ENCODE data around the gene FASTKD3. TPM values are rescaled to one million over a fixed set of nuclear protein-coding genes. Genes with fewer than 3 reads are reported as not detected.

FASTKD3 gene
- total RNA-seq, 2 donors from 2014 or later, result 8.5 to 12.3 TPM

DNA sequence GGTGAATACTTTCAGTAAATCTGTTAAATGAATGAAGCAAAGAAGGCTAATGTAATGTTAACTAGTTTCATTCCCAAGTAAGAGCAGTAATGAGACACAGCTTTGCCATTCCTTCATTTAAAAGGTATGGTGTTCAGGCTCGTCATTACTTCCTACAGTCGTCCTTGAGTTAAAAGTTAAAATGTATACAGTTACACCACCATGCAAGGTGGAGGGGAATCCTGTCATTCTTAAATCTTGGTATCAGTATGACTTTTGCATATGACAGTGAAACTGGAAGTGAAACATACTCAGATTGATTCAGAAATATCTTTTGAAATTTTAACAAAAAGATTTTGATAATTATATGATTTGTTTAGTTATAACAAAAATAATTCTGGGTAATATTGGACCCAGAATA, 26.0 kb upstream of the FASTKD3 start:
- Mint-ChIP-seq H3K36me3 (ENCODE audit: insufficient read depth in 2 of 2) (peaks cover 14 to 62% of the 10 kb centered on the region in 2 donors), H3K27ac (no peak overlapping the region), H3K27me3 (ENCODE audit: low read depth) (no peaks in the 10 kb centered on the region), H3K4me1 (ENCODE audit: low read depth) (peaks cover 25% of the 10 kb centered on the region), H3K9me3 (no peaks in the 10 kb centered on the region), H3K4me3 (peak overlapping the region in 1 of 2 donors; percentile 29)
- DNase-seq (no peak), ATAC-seq (replicated peaks in 1 of 2) (peak; percentile 89 to 96)

DNA sequence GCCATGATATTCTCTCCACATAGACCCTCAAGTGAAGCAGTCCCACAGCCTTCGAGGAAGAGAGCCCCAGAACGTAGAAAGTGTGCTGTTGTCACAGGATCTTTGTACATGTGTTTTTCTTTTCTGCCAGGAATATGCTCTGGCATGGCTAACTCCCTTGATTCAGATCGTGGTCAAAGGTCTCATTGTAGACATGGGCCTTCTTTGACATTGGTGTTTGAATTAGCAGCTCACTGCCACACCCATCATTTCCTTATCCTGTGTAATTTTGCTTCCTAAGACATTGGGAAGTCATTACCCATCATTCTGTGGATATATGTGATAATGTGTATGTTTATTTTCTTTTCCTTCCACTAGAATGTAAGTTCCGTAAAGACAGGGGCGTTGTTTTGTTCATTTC, 25.6 kb upstream of the FASTKD3 start:
- H3K36me3 Mint-ChIP-seq (ENCODE audit: insufficient read depth in 2 of 2), result peaks cover 16 to 61% of the 10 kb centered on the region in 2 donors
- no peaks in the 10 kb centered on the region for H3K9me3 Mint-ChIP-seq
- no peak overlapping the region for H3K27ac Mint-ChIP-seq
- no peaks in the 10 kb centered on the region for H3K27me3 Mint-ChIP-seq (ENCODE audit: low read depth)
- DNase-seq (no peak), ATAC-seq (replicated peaks in 1 of 2) (no peak)
- H3K4me3 Mint-ChIP-seq, result peak overlapping the region in 1 of 2 donors; percentile 29
- peaks cover 25% of the 10 kb centered on the region for H3K4me1 Mint-ChIP-seq (ENCODE audit: low read depth)

DNA sequence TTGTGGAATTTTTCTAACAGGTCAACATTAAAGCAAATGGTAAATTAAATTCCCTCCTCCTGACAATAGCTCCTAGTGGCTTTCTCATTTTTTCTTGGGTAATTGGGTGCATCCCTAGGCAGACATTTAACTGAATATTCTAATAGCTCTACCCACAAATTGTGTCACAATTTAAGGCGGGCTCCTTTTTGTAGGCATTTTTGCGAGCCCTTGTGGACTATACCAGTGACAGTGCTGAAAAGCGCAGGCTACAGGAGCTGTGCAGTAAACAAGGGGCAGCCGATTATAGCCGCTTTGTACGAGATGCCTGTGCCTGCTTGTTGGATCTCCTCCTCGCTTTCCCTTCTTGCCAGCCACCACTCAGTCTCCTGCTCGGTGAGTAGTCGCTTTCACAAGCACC, 20.1 kb upstream of the FASTKD3 start:
- no peak overlapping the region for H3K4me3 Mint-ChIP-seq
- H3K27ac Mint-ChIP-seq, result no peak overlapping the region
- peaks cover 7% of the 10 kb centered on the region for H3K4me1 Mint-ChIP-seq (ENCODE audit: low read depth)
- ATAC-seq (replicated peaks in 1 of 2) (no peak), DNase-seq (no peak)
- peaks cover 3 to 46% of the 10 kb centered on the region in 2 donors for H3K36me3 Mint-ChIP-seq (ENCODE audit: insufficient read depth in 2 of 2)
- no peaks in the 10 kb centered on the region for H3K9me3 Mint-ChIP-seq
- H3K27me3 Mint-ChIP-seq (ENCODE audit: low read depth), result no peaks in the 10 kb centered on the region

- ATAC-seq (replicated peaks in 1 of 2), result no peak
- no peak for DNase-seq
- no peaks in the 10 kb centered on the region for H3K9me3 Mint-ChIP-seq
- H3K4me1 Mint-ChIP-seq (ENCODE audit: low read depth), result peaks cover 2% of the 10 kb centered on the region
- no peaks in the 10 kb centered on the region for H3K27me3 Mint-ChIP-seq (ENCODE audit: low read depth)
- H3K4me3 Mint-ChIP-seq, result no peak overlapping the region
- H3K36me3 Mint-ChIP-seq (ENCODE audit: insufficient read depth in 2 of 2), result peaks cover 10 to 44% of the 10 kb centered on the region in 2 donors
- peak overlapping the region; percentile 46 for H3K27ac Mint-ChIP-seq
Measured at GRCh38 chr5:7886849-7887475, 18.1 kb upstream of the FASTKD3 start.

- Mint-ChIP-seq H3K27me3 (ENCODE audit: low read depth) (no peaks in the 10 kb centered on the region), H3K36me3 (ENCODE audit: insufficient read depth in 2 of 2) (peaks cover 17 to 48% of the 10 kb centered on the region in 2 donors), H3K4me3 (no peak overlapping the region), H3K9me3 (no peaks in the 10 kb centered on the region), H3K4me1 (ENCODE audit: low read depth) (peaks cover 13% of the 10 kb centered on the region), H3K27ac (no peak overlapping the region)
- no peak for DNase-seq
- ATAC-seq (replicated peaks in 1 of 2), result no peak
Measured at GRCh38 chr5:7884491-7885267, 15.8 kb upstream of the FASTKD3 start.

DNA sequence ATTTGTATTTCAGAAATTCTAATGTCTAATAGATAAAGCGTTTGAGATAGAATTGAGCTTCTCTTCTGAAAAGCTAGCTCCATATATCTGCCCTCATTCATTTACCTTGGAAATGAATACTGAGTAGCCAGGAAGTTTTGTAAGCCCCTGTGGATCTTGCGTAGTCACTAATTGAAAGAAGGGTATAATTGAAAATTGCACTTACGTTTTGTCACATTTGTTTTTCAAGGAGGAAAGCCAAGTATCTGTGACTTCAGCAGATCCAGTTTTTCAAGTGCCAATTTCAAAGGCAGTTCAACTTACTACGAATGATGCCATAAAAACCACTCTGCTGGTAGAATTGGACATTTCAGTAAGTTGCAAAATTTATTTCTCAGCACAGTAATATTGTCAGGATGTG, 14.1 kb upstream of the FASTKD3 start:
- DNase-seq, result no peak
- peaks cover 16 to 45% of the 10 kb centered on the region in 2 donors for H3K36me3 Mint-ChIP-seq (ENCODE audit: insufficient read depth in 2 of 2)
- H3K27me3 Mint-ChIP-seq (ENCODE audit: low read depth), result no peaks in the 10 kb centered on the region

GRCh38 chr5:7881816-7882215, 13.0 kb upstream of the FASTKD3 start:
- H3K4me3 Mint-ChIP-seq, result no peak overlapping the region
- peaks cover 19 to 47% of the 10 kb centered on the region in 2 donors for H3K36me3 Mint-ChIP-seq (ENCODE audit: insufficient read depth in 2 of 2)
- no peak overlapping the region for H3K27ac Mint-ChIP-seq
- ATAC-seq (replicated peaks in 1 of 2) (no peak), DNase-seq (no peak)
- peaks cover 39% of the 10 kb centered on the region for H3K4me1 Mint-ChIP-seq (ENCODE audit: low read depth)
- no peaks in the 10 kb centered on the region for H3K9me3 Mint-ChIP-seq
- H3K27me3 Mint-ChIP-seq (ENCODE audit: low read depth), result no peaks in the 10 kb centered on the region

More for the DNA sequence above, 14.1 kb upstream of the FASTKD3 start:
- H3K27ac Mint-ChIP-seq, result no peak overlapping the region
- H3K4me1 Mint-ChIP-seq (ENCODE audit: low read depth), result peaks cover 28% of the 10 kb centered on the region
- ATAC-seq (replicated peaks in 1 of 2), result no peak
- H3K9me3 Mint-ChIP-seq, result no peaks in the 10 kb centered on the region
- no peak overlapping the region for H3K4me3 Mint-ChIP-seq

- Mint-ChIP-seq H3K36me3 (ENCODE audit: insufficient read depth in 2 of 2) (peaks cover 26 to 47% of the 10 kb centered on the region in 2 donors), H3K4me3 (no peak overlapping the region), H3K27me3 (ENCODE audit: low read depth) (no peaks in the 10 kb centered on the region), H3K9me3 (no peaks in the 10 kb centered on the region), H3K4me1 (ENCODE audit: low read depth) (peaks cover 46% of the 10 kb centered on the region), H3K27ac (no peak overlapping the region)
- ATAC-seq (replicated peaks in 1 of 2) (no peak), DNase-seq (no peak)
Measured at GRCh38 chr5:7881091-7881490, 12.3 kb upstream of the FASTKD3 start.

DNA sequence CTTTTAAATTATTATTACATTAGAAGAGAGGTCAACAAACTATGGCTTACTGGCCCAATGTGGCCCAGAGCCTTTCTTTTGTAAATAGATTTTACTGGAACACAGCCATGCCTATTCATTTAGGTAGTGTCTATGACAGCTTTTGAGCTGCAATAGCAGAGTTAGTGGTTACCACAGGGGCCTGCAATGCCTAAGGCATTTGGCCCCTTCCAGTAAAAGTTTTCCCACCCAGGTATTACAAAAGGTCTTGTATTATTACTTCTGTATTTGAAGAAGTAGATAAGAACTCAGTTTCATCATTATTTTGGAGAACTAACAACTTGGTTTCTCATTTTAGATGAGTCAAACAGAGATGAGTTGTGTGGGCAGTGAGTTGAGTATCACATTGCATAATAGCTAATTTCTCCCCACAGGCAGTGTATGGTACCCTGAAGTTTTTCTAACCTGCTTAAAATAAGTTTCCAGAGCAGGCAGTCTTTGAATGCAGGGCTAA, 9.6 kb upstream of the FASTKD3 start:
- peak overlapping the region; percentile 64 to 77 for H3K4me3 Mint-ChIP-seq
- no peaks in the 10 kb centered on the region for H3K27me3 Mint-ChIP-seq (ENCODE audit: low read depth)
- peaks cover 27 to 46% of the 10 kb centered on the region in 2 donors for H3K36me3 Mint-ChIP-seq (ENCODE audit: insufficient read depth in 2 of 2)
- DNase-seq, result peak; percentile 24 to 49
- peak overlapping the region; percentile 92 for H3K27ac Mint-ChIP-seq
- no peaks in the 10 kb centered on the region for H3K9me3 Mint-ChIP-seq
- peak; percentile 80 for ATAC-seq (replicated peaks in 1 of 2)
- H3K4me1 Mint-ChIP-seq (ENCODE audit: low read depth), result peaks cover 60% of the 10 kb centered on the region

DNA sequence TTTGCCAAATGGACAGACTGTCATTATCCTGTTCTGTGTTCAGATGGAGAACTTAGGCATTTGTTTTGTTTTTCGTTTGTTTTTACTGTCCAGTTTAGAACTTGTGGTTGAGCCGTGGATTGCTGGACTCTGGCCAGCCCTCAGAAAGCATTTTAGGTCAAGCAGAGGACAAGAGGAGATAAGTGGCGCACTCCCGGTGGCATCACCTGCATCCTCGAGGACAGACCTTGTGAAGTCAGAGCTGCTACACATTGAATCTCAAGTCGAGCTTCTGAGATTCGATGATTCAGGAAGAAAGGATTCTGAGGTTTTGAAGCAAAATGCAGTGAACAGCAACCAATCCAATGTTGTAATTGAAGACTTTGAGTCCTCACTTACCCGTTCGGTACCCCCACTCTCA, 9.0 kb upstream of the FASTKD3 start:
- H3K36me3 Mint-ChIP-seq (ENCODE audit: insufficient read depth in 2 of 2), result peaks cover 22 to 41% of the 10 kb centered on the region in 2 donors
- H3K9me3 Mint-ChIP-seq, result no peaks in the 10 kb centered on the region
- H3K4me1 Mint-ChIP-seq (ENCODE audit: low read depth), result peaks cover 66% of the 10 kb centered on the region
- H3K27me3 Mint-ChIP-seq (ENCODE audit: low read depth), result no peaks in the 10 kb centered on the region
- peak overlapping the region; percentile 64 to 77 for H3K4me3 Mint-ChIP-seq
- peak; percentile 2 to 4 for ATAC-seq (replicated peaks in 1 of 2)
- no peak for DNase-seq
- peak overlapping the region; percentile 92 for H3K27ac Mint-ChIP-seq

- ATAC-seq (replicated peaks in 1 of 2) (peak; percentile 70), DNase-seq (peak; percentile 37 to 50)
- H3K36me3 Mint-ChIP-seq (ENCODE audit: insufficient read depth in 2 of 2), result peaks cover 22 to 38% of the 10 kb centered on the region in 2 donors
- peak overlapping the region; percentile 47 to 73 for H3K4me3 Mint-ChIP-seq
- H3K9me3 Mint-ChIP-seq, result no peaks in the 10 kb centered on the region
- H3K4me1 Mint-ChIP-seq (ENCODE audit: low read depth), result peaks cover 73% of the 10 kb centered on the region
- peak overlapping the region; percentile 85 for H3K27ac Mint-ChIP-seq
- H3K27me3 Mint-ChIP-seq (ENCODE audit: low read depth), result no peaks in the 10 kb centered on the region
Measured at GRCh38 chr5:7876867-7877266, 8.0 kb upstream of the FASTKD3 start.

GRCh38 chr5:7875151-7875550, 6.3 kb upstream of the FASTKD3 start:
- Mint-ChIP-seq H3K36me3 (ENCODE audit: insufficient read depth in 2 of 2) (peaks cover 16 to 37% of the 10 kb centered on the region in 2 donors), H3K27ac (no peak overlapping the region), H3K4me3 (no peak overlapping the region), H3K27me3 (ENCODE audit: low read depth) (no peaks in the 10 kb centered on the region), H3K4me1 (ENCODE audit: low read depth) (peaks cover 80% of the 10 kb centered on the region), H3K9me3 (no peaks in the 10 kb centered on the region)
- ATAC-seq (replicated peaks in 1 of 2) (no peak), DNase-seq (no peak)

DNA sequence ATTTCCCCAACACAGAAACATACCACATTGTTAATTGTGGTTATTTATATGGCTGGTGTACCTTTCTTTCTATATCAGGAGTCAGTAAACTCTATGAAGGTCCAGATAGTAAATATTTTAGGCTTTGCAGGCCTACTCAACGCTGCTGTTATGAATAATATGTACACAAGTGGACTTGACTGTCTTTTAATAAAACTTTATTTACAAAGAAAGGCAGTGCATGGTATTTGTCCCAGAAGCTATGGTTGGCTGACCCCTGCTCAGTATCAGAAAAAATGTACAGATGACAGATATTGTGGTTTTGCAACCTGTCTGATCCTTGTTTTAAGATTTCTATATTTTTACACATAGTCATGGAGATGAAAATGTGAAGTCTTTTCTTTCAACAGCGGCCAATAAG, 5.8 kb upstream of the FASTKD3 start:
- ATAC-seq (replicated peaks in 1 of 2) (no peak), DNase-seq (no peak)
- Mint-ChIP-seq H3K4me3 (no peak overlapping the region), H3K27ac (no peak overlapping the region), H3K4me1 (ENCODE audit: low read depth) (peaks cover 85% of the 10 kb centered on the region), H3K36me3 (ENCODE audit: insufficient read depth in 2 of 2) (peaks cover 19 to 37% of the 10 kb centered on the region in 2 donors), H3K27me3 (ENCODE audit: low read depth) (no peaks in the 10 kb centered on the region), H3K9me3 (no peaks in the 10 kb centered on the region)
